ENCODE measurements around the gene TAGLN.
A peak's percentile ranks its signal among the peaks of the same experiment; 100 is the strongest.
"Not testable (repeated sequence)": the region's sequence is repeated elsewhere in the genome, so short reads cannot be mapped to it uniquely, and the experiment has no call there.

DNA sequence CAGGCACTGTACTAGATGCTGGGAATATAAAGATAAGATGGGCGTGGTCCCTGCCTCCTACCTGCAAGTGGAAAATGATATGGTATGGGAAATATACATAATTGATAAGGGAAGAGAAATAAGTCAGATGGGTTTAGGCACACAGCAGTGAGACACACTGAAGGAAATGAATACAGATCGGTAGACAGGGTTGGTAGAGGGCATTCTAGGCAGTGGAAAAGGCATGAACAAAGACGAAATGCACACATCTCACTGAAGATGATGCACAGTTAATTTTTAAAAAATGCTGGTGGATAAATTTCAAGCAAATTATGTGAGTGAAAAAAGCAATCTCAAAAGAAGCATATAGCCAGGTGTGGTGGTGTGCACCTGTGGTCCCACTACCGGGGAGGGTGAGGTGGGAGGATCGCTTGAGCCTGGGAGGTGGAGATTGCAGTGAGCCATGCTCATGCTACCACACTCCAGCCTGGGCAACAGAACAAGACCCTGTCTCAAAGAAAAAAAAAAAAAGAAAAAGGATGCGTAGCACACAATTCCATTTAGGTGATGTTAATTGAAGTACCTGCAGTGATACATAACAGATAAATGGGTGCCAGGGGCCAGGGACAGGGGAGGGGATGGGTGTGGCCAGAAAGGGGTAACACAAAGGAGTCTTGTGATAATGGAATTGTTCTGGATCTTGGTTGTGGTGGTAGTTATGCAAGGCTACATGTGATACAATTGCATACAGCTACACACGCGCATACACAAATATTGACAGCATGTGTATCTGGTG, 10.4 kb downstream of the TAGLN start:
- TF ChIP-seq, protein P1, sequence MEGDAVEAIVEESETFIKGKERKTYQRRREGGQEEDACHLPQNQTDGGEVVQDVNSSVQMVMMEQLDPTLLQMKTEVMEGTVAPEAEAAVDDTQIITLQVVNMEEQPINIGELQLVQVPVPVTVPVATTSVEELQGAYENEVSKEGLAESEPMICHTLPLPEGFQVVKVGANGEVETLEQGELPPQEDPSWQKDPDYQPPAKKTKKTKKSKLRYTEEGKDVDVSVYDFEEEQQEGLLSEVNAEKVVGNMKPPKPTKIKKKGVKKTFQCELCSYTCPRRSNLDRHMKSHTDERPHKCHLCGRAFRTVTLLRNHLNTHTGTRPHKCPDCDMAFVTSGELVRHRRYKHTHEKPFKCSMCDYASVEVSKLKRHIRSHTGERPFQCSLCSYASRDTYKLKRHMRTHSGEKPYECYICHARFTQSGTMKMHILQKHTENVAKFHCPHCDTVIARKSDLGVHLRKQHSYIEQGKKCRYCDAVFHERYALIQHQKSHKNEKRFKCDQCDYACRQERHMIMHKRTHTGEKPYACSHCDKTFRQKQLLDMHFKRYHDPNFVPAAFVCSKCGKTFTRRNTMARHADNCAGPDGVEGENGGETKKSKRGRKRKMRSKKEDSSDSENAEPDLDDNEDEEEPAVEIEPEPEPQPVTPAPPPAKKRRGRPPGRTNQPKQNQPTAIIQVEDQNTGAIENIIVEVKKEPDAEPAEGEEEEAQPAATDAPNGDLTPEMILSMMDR (IDR thresholded peaks at IDR 0.05 in 8 of 11, conservative IDR thresholded peaks at IDR 0.05 in 3 of 11): not testable (repeated sequence)
- TF ChIP-seq POLR2AphosphoS5 (IDR thresholded peaks at IDR 0.05): peak in 2 of 3 donors; percentile 25 to 82
- not testable (repeated sequence) for TF ChIP-seq POLR2A (IDR thresholded peaks at IDR 0.05)
